Ovary (tissue), 9 donors: ENCODE results near the gene ERMAP. TPM values are rescaled to one million over a fixed set of nuclear protein-coding genes. Genes with fewer than 3 reads are reported as not detected.

Source experiments
- DNase-seq, 5 donors: peaks; one replicate each; pipeline ENCODE4 v3.0.0-alpha.2; 2019 to 2020
- H3K27ac ChIP-seq, 2 donors: fragments of 200-600 bp; one replicate each; pipeline versions ENCODE4 v1.5.1 to v1.8.0; 2019 to 2022
- H3K27me3 ChIP-seq: fragments of 200-600 bp; one replicate; pipeline ENCODE4 v1.8.0; 2022
- H3K36me3 ChIP-seq: fragments of 200-600 bp; sonication (generic); one replicate; pipeline ENCODE4 v1.5.1; 2019
- H3K4me1 ChIP-seq: one replicate; pipeline ENCODE4 v1.8.1; 2013; ENCODE audit warnings: mild to moderate bottlenecking, moderate library complexity; ENCODE audit not compliant: insufficient read depth
- H3K4me3 ChIP-seq: fragments of 200-600 bp; sonication (generic); one replicate; pipeline ENCODE4 v1.5.1; 2017
- H3K9me3 ChIP-seq, 2 donors: fragments of 200-600 bp in 1 of 2; sonication (generic) in 1 of 2; one replicate each; pipeline versions ENCODE4 v1.5.1 to v1.8.1; 2013 to 2019; ENCODE audit warnings: mild to moderate bottlenecking in 1 of 2, moderate library complexity in 1 of 2
- EP300 ChIP-seq: sonication (generic); formaldehyde crosslinking; IDR thresholded peaks from one replicate; pipeline ENCODE4 v1.6.1; 2017; ENCODE audit warnings: antibody characterized with exemption
- POLR2A ChIP-seq: fragments of 450-650 bp; IDR thresholded peaks from one replicate; pipeline ENCODE4 v1.6.1; 2017; ENCODE audit warnings: antibody characterized with exemption, mild to moderate bottlenecking, moderate library complexity
- WGBS, 3 donors: extraction: QIAGEN DNeasy Blood & Tissue Kit in 1 of 3; methylation state at CpG; one replicate each; pipeline versions ENCODE4 v1.1.5 to v1.1.7; 2013 to 2017; 5-methylcytosine and 5-hydroxymethylcytosine counted together
- intact Hi-C, 4 donors: fragments of 100-400 bp; cut with DNase I; formaldehyde crosslinking; loops; one replicate each; pipeline versions ENCODE4 v1.11.0 to v1.15.1; 2022 to 2023
- polyA plus RNA-seq, 2 donors: library from polyadenylated mRNA; stranded (reverse); fragments of 200-250 nt in 1 of 2; fragments of 350-450 nt in 1 of 2; fragmentation: Illumina TruSeq in 1 of 2; extraction: RNeasy Lipid Tissue Mini Kit (QIAGEN cat#74804) in 1 of 2; gene quantifications; one replicate each; pipeline ENCODE4 v1.2.3, GENCODE V29; 2013 to 2014
- total RNA-seq, 7 donors: library from RNA; depleted of rRNA in 2 of 7; stranded (reverse); fragments of >200 nt in 2 of 7; fragmentation: NEBNext Ultra II Directional in 3 of 7; extraction: Animal tissue kit (Norgen Biotek cat#: 25700) in 3 of 7; gene quantifications; one replicate each; pipeline versions ENCODE4 v1.1.0 to v1.2.4, GENCODE V29; 2016 to 2023
- TF ChIP-seq, protein P1 (sequence below), 3 donors: fragments of 450-650 bp in 2 of 3; fragments of 200-600 bp in 1 of 3; IDR thresholded peaks; one replicate each; pipeline versions ENCODE4 v1.5.1 to v1.8.0; 2016 to 2022; ENCODE audit warnings: antibody characterized with exemption in 3 of 3, mild to moderate bottlenecking in 1 of 3
- donor health status: DM: no; HTN: no; CAD: no; lungs with moderate emphysema.
- donor health status: DM: no; HTN: no; CAD: no.
- donor health status: Bipolar disorder and iron deficiency.
- donor health status: DM: yes; HTN: yes; CAD: no.
- donor health status: DM: no; HTN: no; CAD: no.
- donor health status: DM: yes; HTN: yes; CAD: no.

ERMAP gene
- total and polyA plus RNA-seq, 9 donors: 3.2 to 12.8 (median 7.7) TPM

GRCh38 chr1:42834803-42835202 lies 17.9 kb downstream of the ERMAP start:
- H3K4me1 ChIP-seq: no peaks in the 10 kb centered on the region
- TF ChIP-seq POLR2A (no peak), EP300 (no peak)
- no peaks in the 10 kb centered on the region for H3K9me3 ChIP-seq
- no peaks in the 10 kb centered on the region for H3K36me3 ChIP-seq
- WGBS, 3 donors: 83 to 86% (median 85%) methylated on average over 5 of the region's 5 CpGs
- no peaks in the 10 kb centered on the region for H3K27me3 ChIP-seq
- H3K4me3 ChIP-seq: no peak overlapping the region
- no peak for DNase-seq
- no peak overlapping the region for H3K27ac ChIP-seq
- intact Hi-C loops: no loop called here

DNA sequence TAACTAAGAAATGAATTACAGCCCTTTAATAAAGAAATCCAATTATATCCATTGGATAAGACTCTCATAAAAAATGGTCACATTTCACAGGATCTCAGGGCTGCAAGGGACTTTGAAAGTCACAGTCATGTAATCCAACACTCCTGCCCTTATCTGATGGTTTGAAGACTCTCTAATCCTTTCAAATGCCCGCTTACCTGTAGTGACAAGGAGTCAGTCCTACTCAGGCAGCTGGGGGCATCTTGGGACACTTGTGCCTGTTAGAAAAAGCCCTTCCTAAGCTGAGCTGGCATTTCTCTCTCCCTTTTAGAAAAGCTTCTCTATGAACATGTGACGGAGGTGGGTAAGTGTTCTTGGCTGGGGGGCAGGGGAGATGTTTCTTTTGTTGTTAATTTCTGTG lies 18.5 kb downstream of the ERMAP start:
- Histone ChIP-seq H3K9me3 (no peaks in the 10 kb centered on the region), H3K4me3 (no peak overlapping the region), H3K4me1 (no peaks in the 10 kb centered on the region), H3K27me3 (no peaks in the 10 kb centered on the region), H3K27ac (no peak overlapping the region), H3K36me3 (no peaks in the 10 kb centered on the region)
- no peak for TF ChIP-seq POLR2A
- TF ChIP-seq EP300: no peak
- TF ChIP-seq, protein P1, sequence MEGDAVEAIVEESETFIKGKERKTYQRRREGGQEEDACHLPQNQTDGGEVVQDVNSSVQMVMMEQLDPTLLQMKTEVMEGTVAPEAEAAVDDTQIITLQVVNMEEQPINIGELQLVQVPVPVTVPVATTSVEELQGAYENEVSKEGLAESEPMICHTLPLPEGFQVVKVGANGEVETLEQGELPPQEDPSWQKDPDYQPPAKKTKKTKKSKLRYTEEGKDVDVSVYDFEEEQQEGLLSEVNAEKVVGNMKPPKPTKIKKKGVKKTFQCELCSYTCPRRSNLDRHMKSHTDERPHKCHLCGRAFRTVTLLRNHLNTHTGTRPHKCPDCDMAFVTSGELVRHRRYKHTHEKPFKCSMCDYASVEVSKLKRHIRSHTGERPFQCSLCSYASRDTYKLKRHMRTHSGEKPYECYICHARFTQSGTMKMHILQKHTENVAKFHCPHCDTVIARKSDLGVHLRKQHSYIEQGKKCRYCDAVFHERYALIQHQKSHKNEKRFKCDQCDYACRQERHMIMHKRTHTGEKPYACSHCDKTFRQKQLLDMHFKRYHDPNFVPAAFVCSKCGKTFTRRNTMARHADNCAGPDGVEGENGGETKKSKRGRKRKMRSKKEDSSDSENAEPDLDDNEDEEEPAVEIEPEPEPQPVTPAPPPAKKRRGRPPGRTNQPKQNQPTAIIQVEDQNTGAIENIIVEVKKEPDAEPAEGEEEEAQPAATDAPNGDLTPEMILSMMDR (IDR thresholded peaks at IDR 0.05): no peak
- WGBS, 3 donors: 84 to 97% (median 96%) methylated on average over 2 of the region's 2 CpGs
- no peak for DNase-seq
- intact Hi-C loops: no loop called here

- H3K27ac ChIP-seq: no peak overlapping the region
- intact Hi-C loops: no loop called here
- DNase-seq: no peak
- no peaks in the 10 kb centered on the region for H3K9me3 ChIP-seq
- no peak overlapping the region for H3K4me3 ChIP-seq
- TF ChIP-seq, protein P1 (IDR thresholded peaks at IDR 0.05): no peak
- TF ChIP-seq EP300: no peak
- TF ChIP-seq POLR2A: no peak
- H3K4me1 ChIP-seq: no peaks in the 10 kb centered on the region
- H3K36me3 ChIP-seq: no peaks in the 10 kb centered on the region
- no peaks in the 10 kb centered on the region for H3K27me3 ChIP-seq
- 58 to 65% (median 63%) methylated on average over 3 of the region's 3 CpGs for WGBS, 3 donors
Measured at GRCh38 chr1:42837709-42838108, 20.8 kb downstream of the ERMAP start.

DNA sequence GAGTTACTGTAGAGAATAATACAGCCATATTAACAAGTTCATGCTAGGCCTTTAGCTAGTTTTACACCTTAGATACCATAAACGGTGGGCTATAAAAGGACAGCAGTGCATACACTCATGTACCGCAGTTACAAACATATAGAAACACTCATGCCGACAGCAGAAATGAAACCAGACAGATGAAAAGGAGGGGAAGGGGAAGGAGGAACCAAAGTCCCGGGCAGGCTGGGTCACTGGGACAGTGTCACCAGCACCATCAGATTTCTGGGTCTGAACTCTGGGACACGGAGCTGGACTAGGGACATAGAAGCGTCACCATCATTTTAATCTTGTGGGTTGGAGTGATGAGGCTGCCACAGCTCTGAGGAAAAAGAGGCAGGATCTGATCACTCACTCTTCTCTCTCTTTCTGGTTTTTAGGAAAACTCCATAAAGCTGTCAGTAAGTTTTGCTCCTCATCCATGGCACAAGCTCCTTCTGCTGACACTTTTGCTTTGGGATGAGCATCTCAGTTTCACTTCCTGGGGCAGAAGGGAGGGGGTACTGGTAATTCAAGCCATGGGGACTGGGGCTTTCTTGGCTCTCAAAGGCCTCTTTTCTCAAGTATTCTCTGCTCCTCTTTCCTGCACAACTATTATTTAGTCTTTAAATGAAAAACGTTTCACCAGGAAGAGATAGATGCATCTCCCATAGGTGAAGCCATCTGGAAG lies 21.7 kb downstream of the ERMAP start:
- WGBS, 3 donors: 82 to 86% (median 85%) methylated on average over 7 of the region's 7 CpGs
- DNase-seq: no peak
- no peaks in the 10 kb centered on the region for H3K36me3 ChIP-seq
- TF ChIP-seq, protein P1 (IDR thresholded peaks at IDR 0.05): no peak
- no peak for TF ChIP-seq POLR2A
- no peak for TF ChIP-seq EP300
- no peaks in the 10 kb centered on the region for H3K4me1 ChIP-seq
- no peak overlapping the region for H3K4me3 ChIP-seq
- H3K9me3 ChIP-seq: no peaks in the 10 kb centered on the region
- intact Hi-C loops: no loop called here
- H3K27ac ChIP-seq: no peak overlapping the region
- no peaks in the 10 kb centered on the region for H3K27me3 ChIP-seq

DNA sequence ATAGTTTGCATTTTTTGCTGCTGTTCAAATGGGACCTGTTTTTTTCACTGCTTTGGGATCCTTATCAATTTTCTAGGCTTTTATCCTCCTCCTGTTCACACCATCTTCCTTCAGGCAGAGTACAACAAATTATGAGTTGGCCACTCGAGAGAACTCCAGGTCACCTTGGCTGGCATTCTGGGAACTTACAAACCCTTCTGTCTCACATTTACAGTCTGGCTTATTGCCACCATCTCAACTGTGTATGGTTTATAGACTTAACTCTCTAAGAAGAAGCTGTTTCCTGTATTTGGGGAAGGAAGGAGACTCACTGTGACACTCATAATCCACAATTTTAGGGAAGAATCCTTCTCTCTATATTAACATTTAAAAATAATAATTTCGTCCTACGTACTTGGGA lies 24.1 kb downstream of the ERMAP start:
- intact Hi-C loops: no loop called here
- Histone ChIP-seq H3K27me3 (no peaks in the 10 kb centered on the region), H3K27ac (no peak overlapping the region), H3K4me3 (no peak overlapping the region), H3K4me1 (peaks cover 3% of the 10 kb centered on the region), H3K36me3 (no peaks in the 10 kb centered on the region), H3K9me3 (no peaks in the 10 kb centered on the region)
- no peak for DNase-seq
- 82 to 91% (median 87%) methylated on average over 3 of the region's 3 CpGs for WGBS, 3 donors
- TF ChIP-seq, protein P1 (IDR thresholded peaks at IDR 0.05): no peak
- no peak for TF ChIP-seq POLR2A
- TF ChIP-seq EP300: no peak
